H1 (cell line): ENCODE data around the gene NAIF1. TPM values are rescaled to one million over a fixed set of nuclear protein-coding genes. Genes with fewer than 3 reads are reported as not detected.

Experiments used
- CTCF ChIA-PET: fragments of 300-600 bp; sonication (Branson Sonifier 250); formaldehyde crosslinking; loops from one replicate; lab custom pipeline; 2021; ENCODE audit not compliant: partially characterized antibody; lab: Charles Lee
- POLR2A ChIA-PET: fragments of 300-600 bp; sonication (Branson Sonifier 250); formaldehyde crosslinking; loops from one replicate; lab custom pipeline; 2021; ENCODE audit warnings: inconsistent platforms; ENCODE audit not compliant: partially characterized antibody; lab: Charles Lee
- DNase-seq, 2 experiments: peaks; one replicate each; pipeline versions ENCODE4 v3.0.0 to v3.0.0-alpha.2; 2010 to 2022; ENCODE audit warnings: low spot score in 2 of 2, low read depth in 1 of 2, mixed read lengths in 1 of 2
- FAIRE-seq: peaks from 2 replicates; lab custom pipeline; 2011; peaks lifted over from hg19 to GRCh38; lab: Jason Lieb, UNC
- H2AFZ ChIP-seq: 2 replicates; pipeline ENCODE4 v1.8.1; 2012; ENCODE audit warnings: low read length, inconsistent platforms
- H2AK5ac ChIP-seq: 2 replicates; pipeline ENCODE4 v1.6.1; 2013; ENCODE audit warnings: low read depth, low read length
- H2BK120ac ChIP-seq: replicated peaks from 2 replicates; pipeline ENCODE3; 2013; ENCODE audit warnings: low read depth, low read length, inconsistent platforms
- H2BK12ac ChIP-seq: 2 replicates; pipeline ENCODE4 v1.6.1; 2013; ENCODE audit warnings: low read depth, low read length
- H2BK15ac ChIP-seq: 2 replicates; pipeline ENCODE4 v1.6.1; 2013; ENCODE audit warnings: low read length
- H2BK20ac ChIP-seq: 2 replicates; pipeline ENCODE4 v1.6.1; 2013; ENCODE audit warnings: low read length
- H2BK5ac ChIP-seq: 2 replicates; pipeline ENCODE4 v1.6.1; 2013; ENCODE audit warnings: low read depth, low read length
- H3K14ac ChIP-seq: 2 replicates; pipeline ENCODE4 v1.6.1; 2013; ENCODE audit warnings: inconsistent platforms; ENCODE audit not compliant: insufficient read length
- H3K18ac ChIP-seq: 2 replicates; pipeline ENCODE4 v1.6.1; 2013; ENCODE audit warnings: low read length; ENCODE audit errors: extremely low read depth
- H3K23ac ChIP-seq: 2 replicates; pipeline ENCODE4 v1.6.1; 2013; ENCODE audit warnings: inconsistent platforms; ENCODE audit not compliant: insufficient read length
- H3K23me2 ChIP-seq: 2 replicates; pipeline ENCODE4 v1.6.1; 2013; ENCODE audit warnings: low read depth, low read length
- H3K27ac ChIP-seq: 2 replicates; pipeline ENCODE4 v1.6.1; 2011; ENCODE audit warnings: low read depth, low read length, inconsistent platforms
- H3K27me3 ChIP-seq, 4 experiments: replicated peaks in 1 of 4; 1 replicate in 1 of 4; 2 replicates in 3 of 4; pipeline versions ENCODE4 v1.6.1 to v1.8.1; 2011 to 2013; ENCODE audit warnings: low read length in 3 of 4, mild to moderate bottlenecking in 3 of 4, inconsistent platforms in 2 of 4, mixed read lengths in 2 of 4, moderate library complexity in 1 of 4; ENCODE audit not compliant: control insufficient read depth in 3 of 4, insufficient read depth in 3 of 4; ENCODE audit errors: extremely low read depth in 1 of 4
- H3K36me3 ChIP-seq, 4 experiments: 2 replicates each; pipeline versions ENCODE4 v1.6.1 to v1.8.1; 2011 to 2013; ENCODE audit warnings: mild to moderate bottlenecking in 4 of 4, low read length in 3 of 4, moderate library complexity in 2 of 4, control low read depth in 1 of 4, inconsistent platforms in 1 of 4; ENCODE audit not compliant: insufficient read depth in 4 of 4, control insufficient read depth in 2 of 4
- H3K4ac ChIP-seq: replicated peaks from 2 replicates; pipeline ENCODE3; 2013; ENCODE audit warnings: low read length, low read depth, mixed read lengths, inconsistent platforms; ENCODE audit not compliant: insufficient read length
- H3K4me1 ChIP-seq, 4 experiments: replicated peaks in 1 of 4; 1 replicate in 1 of 4; 2 replicates in 3 of 4; pipeline versions ENCODE4 v1.6.1 to v1.8.1; 2011 to 2013; ENCODE audit warnings: low read length in 3 of 4, inconsistent platforms in 2 of 4, mixed read lengths in 1 of 4; ENCODE audit not compliant: insufficient read depth in 4 of 4, control insufficient read depth in 3 of 4
- H3K4me2 ChIP-seq, 2 experiments: 2 replicates each; pipeline versions ENCODE4 v1.6.1 to v1.8.1; 2011 to 2013; ENCODE audit warnings: low read depth in 2 of 2, low read length in 2 of 2, control low read depth in 1 of 2, inconsistent platforms in 1 of 2, mild to moderate bottlenecking in 1 of 2; ENCODE audit not compliant: insufficient read depth in 1 of 2
- H3K4me3 ChIP-seq, 4 experiments: fragments of 200-600, 300-600 bp in 1 of 4; sonication (generic), shearing (Covaris generic), sonication (Bioruptor Twin) in 1 of 4; 2 replicates each; pipeline versions ENCODE4 v1.5.1 to v1.8.1; 2011 to 2016; ENCODE audit warnings: low read length in 4 of 4, low read depth in 3 of 4, control low read depth in 2 of 4, inconsistent platforms in 2 of 4, mild to moderate bottlenecking in 2 of 4, mixed read lengths in 1 of 4, moderate library complexity in 1 of 4; ENCODE audit not compliant: insufficient read depth in 2 of 4; ENCODE audit errors: extremely low read depth in 1 of 4
- H3K56ac ChIP-seq: replicated peaks from 2 replicates; pipeline ENCODE3; 2013; ENCODE audit warnings: low read depth, mild to moderate bottlenecking, mixed read lengths, low read length, inconsistent platforms; ENCODE audit not compliant: insufficient read length
- H3K79me1 ChIP-seq: 2 replicates; pipeline ENCODE4 v1.6.1; 2013; ENCODE audit warnings: low read depth, low read length, control low read depth
- H3K79me2 ChIP-seq, 2 experiments: 2 replicates each; pipeline versions ENCODE4 v1.6.1 to v1.8.1; 2012 to 2013; ENCODE audit warnings: low read length in 2 of 2, mild to moderate bottlenecking in 2 of 2, inconsistent platforms in 1 of 2; ENCODE audit not compliant: insufficient read depth in 2 of 2, control insufficient read depth in 1 of 2
- H3K9ac ChIP-seq, 4 experiments: replicated peaks in 1 of 4; 1 replicate in 1 of 4; 2 replicates in 3 of 4; pipeline versions ENCODE4 v1.6.1 to v1.8.1; 2011 to 2013; ENCODE audit warnings: low read depth in 3 of 4, low read length in 3 of 4, control low read depth in 2 of 4, mild to moderate bottlenecking in 2 of 4, moderate library complexity in 2 of 4, inconsistent platforms in 1 of 4; ENCODE audit errors: extremely low read depth in 1 of 4
- H3K9me3 ChIP-seq, 2 experiments: 2 replicates each; pipeline versions ENCODE4 v1.6.1 to v1.8.1; 2012 to 2013; ENCODE audit warnings: mild to moderate bottlenecking in 2 of 2, moderate library complexity in 2 of 2, control low read depth in 1 of 2, inconsistent platforms in 1 of 2, low read depth in 1 of 2, low read length in 1 of 2, mixed read lengths in 1 of 2; ENCODE audit not compliant: insufficient read depth in 2 of 2
- H4K20me1 ChIP-seq, 2 experiments: replicated peaks in 1 of 2; 2 replicates each; pipeline versions ENCODE3 to v1.8.1; 2011 to 2013; ENCODE audit warnings: inconsistent platforms in 2 of 2, low read length in 2 of 2, mild to moderate bottlenecking in 1 of 2; ENCODE audit not compliant: insufficient read depth in 2 of 2, control insufficient read depth in 1 of 2
- H4K5ac ChIP-seq: 2 replicates; pipeline ENCODE4 v1.6.1; 2013; ENCODE audit warnings: low read length, low read depth, mixed read lengths, inconsistent platforms; ENCODE audit not compliant: insufficient read length
- H4K8ac ChIP-seq: 2 replicates; pipeline ENCODE4 v1.8.0; 2013; ENCODE audit warnings: mild to moderate bottlenecking, moderate library complexity, low read length, inconsistent platforms; ENCODE audit not compliant: insufficient read depth; ENCODE audit errors: extremely low read depth
- H4K91ac ChIP-seq: replicated peaks from 2 replicates; pipeline ENCODE3; 2013; ENCODE audit warnings: low read length, mixed read lengths, inconsistent platforms; ENCODE audit not compliant: insufficient read length
- E2F6 ChIP-seq: IDR thresholded peaks from 2 replicates; pipeline ENCODE4 v1.6.1; 2012; ENCODE audit warnings: inconsistent platforms
- KDM4A ChIP-seq: IDR thresholded peaks from one replicate; pipeline ENCODE4 v1.7.1; 2012; ENCODE audit warnings: low read depth, mild to moderate bottlenecking, moderate library complexity, low read length, inconsistent platforms; ENCODE audit not compliant: severe bottlenecking
- RNF2 ChIP-seq: fragments of 200-900, 300-1000 bp; sonication (generic); IDR thresholded peaks from 2 replicates; pipeline ENCODE4 v1.7.1; 2016; ENCODE audit warnings: borderline replicate concordance, low read depth, mild to moderate bottlenecking, antibody characterized with exemption, low read length; ENCODE audit not compliant: poor library complexity, severe bottlenecking; ENCODE audit errors: missing control alignments
- RXRA ChIP-seq: IDR thresholded peaks from 2 replicates; pipeline ENCODE4 v1.6.1; 2011; ENCODE audit warnings: low read depth, mild to moderate bottlenecking, low read length, moderate library complexity; ENCODE audit not compliant: insufficient read depth
- YY1 ChIP-seq: IDR thresholded peaks from 2 replicates; pipeline ENCODE4 v1.6.1; 2011; ENCODE audit warnings: low read depth, mild to moderate bottlenecking, low read length
- WGBS, 2 experiments: shearing (Covaris generic) in 1 of 2; methylation state at CpG; one replicate each; pipeline versions ENCODE4 v1.1.6 to v1.1.7; 2013 to 2015; ENCODE audit warnings: low lambda C conversion rate in 2 of 2, mixed read lengths in 2 of 2, inconsistent platforms in 1 of 2, low coverage in 1 of 2, missing lambda C conversion rate in 1 of 2; ENCODE audit not compliant: insufficient replicate concordance in 2 of 2, insufficient coverage in 1 of 2, insufficient read length in 1 of 2; ENCODE audit errors: extremely low coverage in 1 of 2, missing lambda C conversion rate in 1 of 2; 5-methylcytosine and 5-hydroxymethylcytosine counted together
- polyA plus RNA-seq, 7 experiments: library from polyadenylated mRNA; depleted of rRNA in 3 of 7; stranded (reverse) in 5 of 7; unstranded in 2 of 7; fragments of >200 nt in 5 of 7; fragments of 200-250 nt in 2 of 7; gene quantifications; 1 replicate in 5 of 7; 2 replicates in 1 of 7; 4 replicates in 1 of 7; pipeline versions ENCODE4 v1.2.1 to v1.2.3, GENCODE V29; 2011 to 2013; ENCODE audit warnings: missing spikeins in 2 of 7, mixed read lengths in 2 of 7
- total RNA-seq: library from RNA; stranded (reverse); fragmentation: NEBNext Ultra II Directional; extraction: Animal tissue kit (Norgen Biotek cat#: 25700); gene quantifications from 2 replicates; pipeline ENCODE4 v1.2.1, GENCODE V29; 2021

NAIF1 gene
- total and polyA plus RNA-seq, 2 of the 8 experiments (the other 6 are each of a cell fraction or from before 2014, with no cell fraction given): 8.7 to 9.0 TPM

- H3K56ac ChIP-seq: no peak overlapping the region
- H3K4ac ChIP-seq: no peak overlapping the region
- H4K8ac ChIP-seq: no peak overlapping the region; the same call in 1 of the 2 replicates
- H3K18ac ChIP-seq: no peak overlapping the region
- no peaks in the 10 kb centered on the region for H3K9me3 ChIP-seq
- no peak overlapping the region for H2BK12ac ChIP-seq
- no peak overlapping the region for H3K4me2 ChIP-seq
- no peaks in the 10 kb centered on the region; the same call in 1 of the 2 replicates for H3K23me2 ChIP-seq
- no peak overlapping the region for H4K5ac ChIP-seq
- FAIRE-seq (no peak), DNase-seq (no peak)
- no peak overlapping the region for H2BK5ac ChIP-seq
- no peaks in the 10 kb centered on the region for H3K27me3 ChIP-seq
- no peak overlapping the region for H3K9ac ChIP-seq
- H3K27ac ChIP-seq: no peak overlapping the region
- H3K4me1 ChIP-seq: peaks cover 0 to 8% (median 8%) of the 10 kb centered on the region in 4 experiments; a peak in 5 of 7 replicates
- H2AK5ac ChIP-seq: no peak overlapping the region
- H3K79me2 ChIP-seq: no peaks in the 10 kb centered on the region
- H3K79me1 ChIP-seq: peaks cover 7% of the 10 kb centered on the region
- CTCF ChIA-PET: interaction anchor here (0.8 to 6.0 kb wide), 4 partner anchors 25 to 119 kb away, joined by 3 to 27 read pairs (median 5); no protein-coding TSS in a partner anchor
- no peak overlapping the region for H3K14ac ChIP-seq
- no peak overlapping the region for H2AFZ ChIP-seq
- H3K4me3 ChIP-seq: no peak overlapping the region
- no peak overlapping the region for H3K23ac ChIP-seq
- 81% methylated on average over 6 of the region's 6 CpGs; no CpG with 5 or more reads in 1 of the 2 experiments for WGBS, 2 experiments
- no peak overlapping the region for H2BK20ac ChIP-seq
- POLR2A ChIA-PET: no interaction called here
- no peak overlapping the region for H4K91ac ChIP-seq
- TF ChIP-seq KDM4A: no peak
- TF ChIP-seq YY1: no peak
- no peak for TF ChIP-seq RNF2
- no peak for TF ChIP-seq RXRA
- no peak for TF ChIP-seq E2F6
- TF ChIP-seq, all 59 proteins: peak for 0
- Histone ChIP-seq H2BK120ac (no peak overlapping the region), H4K20me1 (no peaks in the 10 kb centered on the region), H3K36me3 (peaks cover 0 to 2% (median 0%) of the 10 kb centered on the region in 4 experiments; a peak in 1 of 8 replicates), H2BK15ac (no peak overlapping the region)
Measured at GRCh38 chr9:128062279-128062678, 4.8 kb downstream of the NAIF1 start.
